K562 (cell line): ENCODE data around the gene PFDN2. TPM values are rescaled to one million over a fixed set of nuclear protein-coding genes. Genes with fewer than 3 reads are reported as not detected.

Source experiments
- CBFB ChIP-seq: sonication (generic); formaldehyde crosslinking; IDR thresholded peaks from 2 replicates; pipeline ENCODE4 v1.4.0; 2020; ENCODE audit warnings: mild to moderate bottlenecking, missing genetic modification reagents
- CCNT2 ChIP-seq: IDR thresholded peaks from 2 replicates; pipeline ENCODE4 v1.6.1; 2011; ENCODE audit warnings: borderline replicate concordance, low read depth, mild to moderate bottlenecking, moderate library complexity, mixed read lengths, low read length; ENCODE audit not compliant: insufficient read length; ENCODE audit errors: extremely low read depth
- CREB3L1 ChIP-seq: fragments of 450-650 bp; IDR thresholded peaks from 2 replicates; pipeline ENCODE4 v1.6.1; 2014; ENCODE audit warnings: low read depth, mild to moderate bottlenecking, moderate library complexity, borderline replicate concordance
- E2F3 ChIP-seq: fragments of 250-450 bp; sonication (Bioruptor Pico); IDR thresholded peaks from 2 replicates; pipeline ENCODE4 v1.4.0; 2020; ENCODE audit warnings: mild to moderate bottlenecking
- E2F8 ChIP-seq: fragments of 450-650 bp; IDR thresholded peaks from 2 replicates; pipeline ENCODE4 v1.7.1; 2018; ENCODE audit warnings: mild to moderate bottlenecking, low read depth; ENCODE audit not compliant: partially characterized antibody
- ELF4 ChIP-seq: fragments of 450-650 bp; formaldehyde crosslinking; IDR thresholded peaks from 2 replicates; pipeline ENCODE4 v1.4.0; 2022; ENCODE audit warnings: missing genetic modification characterization
- FOS ChIP-seq: IDR thresholded peaks from 3 replicates; pipeline ENCODE4 v1.6.1; 2011; ENCODE audit not compliant: insufficient read length; ENCODE audit errors: extremely low read depth
- GTF2F1 ChIP-seq: IDR thresholded peaks from 2 replicates; pipeline ENCODE4 v1.6.1; 2011; ENCODE audit warnings: low read depth, low read length, improper control_type of control experiment
- HEY1 ChIP-seq: fragments of 250-450 bp; sonication (Bioruptor Pico); IDR thresholded peaks from 2 replicates; pipeline ENCODE4 v1.5.0; 2020; ENCODE audit warnings: mild to moderate bottlenecking, moderate library complexity, borderline replicate concordance
- HNRNPLL ChIP-seq: fragments of 200-400 bp; formaldehyde crosslinking; IDR thresholded peaks from 2 replicates; pipeline ENCODE4 v1.6.1; 2017; ENCODE audit warnings: low read length, low read depth, mild to moderate bottlenecking; ENCODE audit not compliant: poor library complexity, severe bottlenecking
- IRF1 ChIP-seq: sonication (generic); formaldehyde crosslinking; IDR thresholded peaks from 2 replicates; pipeline ENCODE4 v1.8.0; 2022; ENCODE audit warnings: missing genetic modification reagents, mild to moderate bottlenecking, borderline replicate concordance
- KDM5B ChIP-seq: fragments of 200-600 bp; sonication (generic); IDR thresholded peaks from 2 replicates; pipeline ENCODE4 v1.6.1; 2012; ENCODE audit warnings: low read depth, mild to moderate bottlenecking, moderate library complexity, low read length, control low read depth, inconsistent platforms; ENCODE audit not compliant: insufficient replicate concordance
- MAX ChIP-seq: sonication (generic); formaldehyde crosslinking; IDR thresholded peaks from 2 replicates; pipeline ENCODE4 v1.9.0; 2022; ENCODE audit warnings: mild to moderate bottlenecking, missing genetic modification reagents
- MTA3 ChIP-seq: fragments of 450-650 bp; formaldehyde crosslinking; IDR thresholded peaks from 2 replicates; pipeline ENCODE4 v1.6.1; 2017; ENCODE audit warnings: mild to moderate bottlenecking, borderline replicate concordance
- MXD1 ChIP-seq: fragments of 250-450 bp; sonication (Bioruptor Pico); IDR thresholded peaks from 2 replicates; pipeline ENCODE4 v1.8.0; 2021; ENCODE audit warnings: borderline replicate concordance, mild to moderate bottlenecking, moderate library complexity; ENCODE audit not compliant: poor library complexity, severe bottlenecking
- POLR2G ChIP-seq: fragments of 200-400 bp; formaldehyde crosslinking; IDR thresholded peaks from 2 replicates; pipeline ENCODE4 v1.6.1; 2017; ENCODE audit warnings: low read depth, mild to moderate bottlenecking, antibody characterized with exemption, low read length, moderate library complexity
- RBFOX2 ChIP-seq: fragments of 200-400 bp; formaldehyde crosslinking; IDR thresholded peaks from 2 replicates; pipeline ENCODE4 v1.6.1; 2017; ENCODE audit warnings: low read depth, mild to moderate bottlenecking, low read length, moderate library complexity
- RFX7 ChIP-seq: fragments of 250-450 bp; sonication (Bioruptor Pico); IDR thresholded peaks from 2 replicates; pipeline ENCODE4 v1.5.1; 2021; ENCODE audit warnings: mild to moderate bottlenecking
- RNF2 ChIP-seq: sonication (generic); IDR thresholded peaks from 2 replicates; pipeline ENCODE4 v1.6.1; 2016
- SAFB2 ChIP-seq: fragments of 200-400 bp; formaldehyde crosslinking; IDR thresholded peaks from 2 replicates; pipeline ENCODE4 v1.6.1; 2018; ENCODE audit warnings: borderline replicate concordance, low read length, low read depth, moderate library complexity; ENCODE audit not compliant: severe bottlenecking
- ZNF77 ChIP-seq: fragments of 250-450 bp; sonication (Bioruptor Pico); IDR thresholded peaks from 2 replicates; pipeline ENCODE4 v1.5.0; 2020
- polyA plus RNA-seq, 8 experiments: library from polyadenylated mRNA; depleted of rRNA in 4 of 8; stranded (reverse) in 5 of 8; unstranded in 3 of 8; fragments of >200 nt; fragmentation: Nextera tagmentation in 2 of 8; fragmentation: Illumina TruSeq in 1 of 8; extraction: Ambion mirVana in 2 of 8; extraction: Trizol in 1 of 8; gene quantifications; 2 replicates each; pipeline versions ENCODE4 v1.2.1 to v1.2.3, GENCODE V29; 2011 to 2014; ENCODE audit warnings: inconsistent platforms in 1 of 8, missing spikeins in 1 of 8
- total RNA-seq, 7 experiments: library from RNA; depleted of rRNA in 6 of 7; stranded (reverse); fragments of >200 nt in 6 of 7; fragmentation: Illumina TruSeq in 2 of 7; extraction: Trizol in 2 of 7; gene quantifications; 2 replicates each; pipeline versions ENCODE4 v1.2.1 to v1.2.3, GENCODE V29; 2011 to 2021; ENCODE audit warnings: low replicate concordance in 1 of 7

Gene PFDN2
- total and polyA plus RNA-seq, 9 of the 15 experiments (the other 6 are each of a cell fraction or from before 2014, with no cell fraction given), result 50.2 to 361 (median 144) TPM

- TF ChIP-seq MXD1 (CRISPR knock-in tag) (no peak), RNF2 (no peak), POLR2G (peak; percentile 85), MAX (CRISPR knock-in tag) (peak; percentile 66), E2F8 (peak; percentile 53), ZNF77 (CRISPR knock-in tag) (no peak), HNRNPLL (no peak), SAFB2 (no peak), CBFB (0 out of 2 replicates have a peak, but pooled peaks have one; percentile 64), FOS (no peak), ELF4 (CRISPR knock-in tag) (no peak), CCNT2 (peak; percentile 82), MTA3 (peak; percentile 63; the same call in 1 of the 2 replicates), KDM5B (no peak), E2F3 (CRISPR knock-in tag) (0 out of 2 replicates have a peak, but pooled peaks have one; percentile 5), RFX7 (CRISPR knock-in tag) (no peak), CREB3L1 (0 out of 2 replicates have a peak, but pooled peaks have one; percentile 29), HEY1 (CRISPR knock-in tag) (no peak), RBFOX2 (peak; percentile 86), GTF2F1 (peak; percentile 63; the same call in 1 of the 2 replicates), IRF1 (no peak)
Measured at GRCh38 chr1:161159087-161159912, 41.5 kb upstream of the PFDN2 start, which contains the start of gene USP21 (continued).
